Stimulated activated CD4-positive, alpha-beta T cell treated with anti-CD3 and anti-CD28 coated beads, TNF-alpha, amount 100 ng/mL, for 1 hour (primary cell): ENCODE data around the gene PELI1.

Experiments used
- DNase-seq, 3 donors: peaks; one replicate each; pipeline ENCODE4 v3.0.0-alpha.2; 2020; ENCODE audit warnings: low read depth in 3 of 3, low spot score in 1 of 3

Gene PELI1

GRCh38 chr2:64144057-64145013 is at the start of gene PELI1:
PELI1 (minus strand) TSS chr2:64144420; CDS start chr2:64108310, 36,110 bp downstream.
- peak; percentile 85 to 91 (median 86) for DNase-seq

DNA sequence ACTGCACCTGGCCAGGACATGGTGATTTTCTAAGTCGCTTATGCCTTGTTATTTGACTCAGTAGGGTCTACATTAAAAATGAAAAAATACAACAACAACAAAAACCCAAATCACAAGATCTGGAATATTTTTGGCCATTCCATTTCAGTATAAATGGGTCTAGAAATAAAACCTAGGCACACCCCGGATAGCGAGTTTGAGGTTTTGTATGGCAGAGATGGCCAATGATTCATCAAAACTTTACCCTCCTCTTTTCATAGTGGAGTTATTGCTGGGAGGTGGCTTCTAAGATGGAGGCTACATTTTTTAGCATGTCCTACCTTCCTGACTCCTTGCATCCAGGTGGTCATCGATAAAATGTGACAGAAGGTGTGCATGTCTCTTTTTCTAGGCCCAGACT is 49.3 kb upstream of the PELI1 start:
- no peak for DNase-seq

DNA sequence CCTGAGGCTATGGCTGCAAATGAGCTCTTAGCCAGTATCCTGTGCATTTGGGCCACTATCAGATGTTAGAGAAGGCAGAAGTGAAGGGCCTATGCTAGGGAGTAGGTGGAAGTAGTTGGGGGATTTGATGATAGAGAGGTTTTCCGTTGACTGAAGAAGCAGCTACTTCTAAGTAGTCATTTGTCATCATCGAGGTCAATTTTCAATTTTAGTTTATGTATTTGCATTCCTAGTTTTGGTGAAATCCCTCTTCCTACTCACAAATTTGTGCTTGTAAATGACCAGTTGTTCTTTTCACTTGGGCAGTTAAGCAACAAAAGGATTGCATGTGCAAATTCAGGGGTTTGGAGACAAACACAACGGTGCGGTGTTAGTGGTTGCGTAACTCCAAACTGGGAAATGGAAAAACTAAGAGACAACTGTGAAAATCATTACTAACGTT is 48.5 kb upstream of the PELI1 start:
- no peak for DNase-seq

DNA sequence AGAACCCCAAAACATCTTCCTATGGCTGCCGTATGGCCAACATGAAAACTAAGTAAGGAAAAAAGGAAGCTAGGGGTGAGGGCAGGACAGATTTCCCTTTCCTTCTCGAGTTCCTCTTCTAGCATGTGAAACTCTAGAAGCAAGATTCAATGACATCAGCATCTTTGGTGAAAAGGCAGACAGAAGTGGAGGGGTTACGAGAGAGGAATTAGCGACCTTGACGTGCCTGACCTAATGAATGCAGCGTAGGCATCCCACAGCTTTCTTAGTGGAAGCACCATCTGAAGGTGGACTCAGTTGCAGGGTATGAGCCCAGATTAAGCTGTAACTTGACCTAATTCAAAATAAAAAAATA is 47.9 kb upstream of the PELI1 start:
- no peak for DNase-seq

GRCh38 chr2:64189586-64189985 is 45.4 kb upstream of the PELI1 start:
- no peak for DNase-seq

DNA sequence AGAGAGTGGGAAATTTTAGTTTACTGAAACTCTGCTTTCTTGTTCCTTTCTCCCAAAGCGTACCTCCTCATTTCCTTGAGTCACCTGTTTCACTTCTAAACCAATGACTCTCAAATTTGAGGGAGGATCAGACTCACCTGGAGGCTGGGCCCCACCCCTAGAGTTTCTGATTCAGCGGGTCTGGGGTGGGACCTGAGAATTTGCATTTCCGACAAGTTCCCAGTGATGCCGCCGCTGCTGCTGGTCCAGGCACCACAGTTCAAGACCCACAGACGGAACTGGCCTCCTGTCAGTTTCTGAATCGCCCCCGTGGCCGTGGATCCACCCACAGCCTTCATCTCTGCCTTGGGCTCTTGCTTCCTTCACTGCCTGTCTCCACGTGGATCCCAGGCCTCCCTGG is 44.9 kb upstream of the PELI1 start:
- no peak for DNase-seq

- no peak for DNase-seq
Observed at GRCh38 chr2:64186699-64187605, 42.7 kb upstream of the PELI1 start.

DNA sequence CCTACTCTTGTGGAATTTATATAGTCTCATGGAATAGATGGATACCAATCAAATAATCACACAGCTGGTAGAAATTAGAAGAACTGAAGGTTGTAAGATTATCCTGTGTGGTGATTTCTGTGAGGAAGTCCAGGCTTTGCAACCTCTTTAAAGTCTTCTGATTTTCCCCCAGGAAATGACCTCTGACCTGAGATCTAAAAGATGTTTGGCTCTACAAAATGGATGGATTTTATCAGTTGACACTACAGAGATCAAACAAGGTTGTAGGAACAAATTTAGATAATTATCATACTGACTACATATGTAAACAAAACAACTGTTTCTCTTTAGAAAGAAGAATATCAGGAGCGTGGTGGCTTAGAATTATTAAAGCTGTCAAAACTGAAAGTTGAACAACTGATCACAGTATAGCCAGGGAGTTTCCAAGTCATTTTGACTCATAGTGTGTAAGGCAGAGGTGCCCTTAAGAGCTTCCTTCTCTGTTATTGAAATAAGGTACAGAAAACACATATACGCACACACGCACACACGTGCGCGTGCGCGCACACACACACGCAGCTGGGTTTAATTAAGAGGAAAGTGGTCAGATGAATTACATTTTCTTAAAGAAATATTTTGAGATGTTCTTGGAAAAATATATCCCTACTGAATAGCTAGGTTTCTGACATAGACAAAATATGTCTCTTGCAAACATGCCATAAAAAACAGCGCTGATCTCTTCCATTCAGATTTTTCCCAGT is 35.5 kb upstream of the PELI1 start:
- no peak for DNase-seq

DNA sequence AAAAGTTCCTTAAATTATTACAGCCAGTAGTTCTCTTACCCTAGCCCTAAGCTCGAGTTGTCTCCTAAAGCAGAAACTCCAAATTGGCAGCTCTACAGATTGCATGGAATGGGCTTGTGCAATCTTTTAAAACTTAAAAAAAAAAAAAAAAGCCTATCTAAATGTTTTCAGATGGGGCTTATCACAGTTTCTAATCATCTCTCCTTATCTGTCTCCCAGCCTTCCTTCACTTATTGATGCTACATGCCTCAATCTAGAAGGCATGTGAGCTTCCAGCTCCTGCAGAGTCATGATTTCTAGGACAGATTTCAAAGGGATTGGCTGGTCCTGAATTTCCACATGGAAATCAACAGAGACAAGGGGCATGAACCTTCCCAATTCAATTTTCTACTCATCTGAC is 33.1 kb upstream of the PELI1 start:
- DNase-seq, result no peak

DNA sequence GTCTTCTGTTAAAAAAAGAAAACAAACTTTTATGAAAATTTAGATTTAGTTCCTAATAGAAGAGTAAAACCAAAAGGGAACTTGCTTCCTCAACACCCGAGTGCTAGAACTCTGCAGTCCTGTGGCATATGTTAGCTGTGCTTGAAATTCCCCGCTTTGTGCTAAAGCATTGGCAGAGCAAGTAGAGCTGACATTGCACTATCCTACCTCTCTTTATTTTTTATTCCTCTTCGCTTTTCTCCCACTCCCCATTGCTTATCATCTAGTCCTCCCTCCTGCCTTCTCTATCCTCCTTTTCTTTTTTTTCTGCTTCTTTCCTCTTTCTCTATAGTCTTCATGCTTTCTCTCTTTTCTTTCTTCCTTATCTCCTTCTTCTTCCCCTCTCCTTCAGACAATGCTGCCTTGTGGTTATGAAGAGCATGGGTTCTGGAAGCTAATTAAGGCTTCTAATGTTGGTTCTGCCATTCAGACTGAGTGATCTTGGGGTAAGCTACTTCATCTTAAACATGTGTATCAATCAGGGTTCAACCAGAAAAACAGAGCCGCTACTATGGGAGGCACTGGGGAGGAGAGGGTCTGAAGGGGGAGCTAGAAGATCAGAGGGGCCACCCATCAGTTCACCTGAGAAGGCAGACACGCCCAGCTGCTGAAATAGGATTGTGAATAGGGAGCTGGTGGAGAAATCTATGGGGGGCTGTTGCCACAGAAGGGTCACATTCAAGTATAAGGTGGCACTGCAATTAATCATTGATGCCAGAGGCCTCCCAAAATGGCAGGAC is 31.4 kb upstream of the PELI1 start:
- no peak for DNase-seq

- no peak for DNase-seq
Observed at GRCh38 chr2:64173156-64174135, 29.2 kb upstream of the PELI1 start.

DNA sequence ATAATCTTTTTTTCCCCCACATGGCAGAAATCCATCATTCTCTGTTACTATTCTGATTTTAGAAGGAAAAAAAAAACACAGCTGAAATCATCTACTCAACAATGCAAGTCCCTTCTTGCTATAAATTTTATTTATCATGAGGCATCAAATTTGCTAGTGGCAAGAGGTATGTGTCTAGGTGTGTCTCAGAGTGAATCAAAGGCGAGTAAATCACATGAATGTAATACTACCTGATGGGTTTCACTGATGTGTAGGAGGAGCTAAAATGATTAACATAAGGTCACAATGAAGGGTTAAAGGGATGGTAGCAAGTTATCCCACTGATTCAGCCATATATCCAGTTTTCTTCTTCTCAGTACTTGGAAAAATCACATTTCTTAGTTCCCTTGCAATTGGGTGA is 24.5 kb upstream of the PELI1 start:
- no peak for DNase-seq

DNA sequence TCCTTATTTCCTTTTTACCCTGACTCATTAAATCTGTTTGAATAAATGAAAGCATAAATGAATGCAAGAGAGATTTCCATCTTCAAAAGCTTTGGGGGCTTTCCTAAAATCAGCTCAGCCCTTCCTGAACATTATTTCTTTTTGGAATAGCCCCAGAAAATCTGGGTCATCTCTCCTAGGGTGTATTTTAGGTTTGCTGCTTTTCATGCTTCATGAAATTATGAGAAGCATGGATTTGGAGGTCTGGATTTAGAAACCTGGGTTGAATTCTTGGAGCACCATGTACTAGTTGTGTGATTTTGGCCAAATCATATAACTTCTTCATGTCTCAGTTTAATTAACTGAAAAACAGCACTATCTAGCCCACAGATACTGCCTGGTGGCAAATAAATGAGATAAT is 24.0 kb upstream of the PELI1 start:
- DNase-seq, result no peak

- DNase-seq, result no peak
Observed at GRCh38 chr2:64166637-64167420, 22.6 kb upstream of the PELI1 start.

GRCh38 chr2:64166212-64166611 is 22.0 kb upstream of the PELI1 start:
- DNase-seq, result no peak

DNA sequence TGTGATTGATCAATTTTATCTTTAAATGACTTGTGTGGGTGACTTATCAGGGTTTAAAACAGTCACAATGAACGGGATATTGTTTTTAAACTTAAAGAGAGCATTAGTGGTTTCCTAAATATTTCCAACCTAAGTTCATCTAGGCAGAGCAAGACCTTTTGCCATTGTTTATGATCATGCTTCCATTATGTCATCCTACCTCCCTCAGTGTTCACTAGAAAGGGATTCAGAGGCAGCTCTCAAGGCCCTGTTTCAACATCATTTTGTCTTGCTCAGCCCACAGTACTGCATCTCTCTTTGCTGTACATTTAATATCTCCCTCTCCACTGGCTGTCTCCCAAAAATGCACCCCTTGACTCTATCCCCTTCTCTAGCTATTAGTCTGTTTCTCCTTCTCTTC is 21.5 kb upstream of the PELI1 start:
- DNase-seq, result no peak

- no peak for DNase-seq
Observed at GRCh38 chr2:64164629-64165028, 20.4 kb upstream of the PELI1 start.

DNA sequence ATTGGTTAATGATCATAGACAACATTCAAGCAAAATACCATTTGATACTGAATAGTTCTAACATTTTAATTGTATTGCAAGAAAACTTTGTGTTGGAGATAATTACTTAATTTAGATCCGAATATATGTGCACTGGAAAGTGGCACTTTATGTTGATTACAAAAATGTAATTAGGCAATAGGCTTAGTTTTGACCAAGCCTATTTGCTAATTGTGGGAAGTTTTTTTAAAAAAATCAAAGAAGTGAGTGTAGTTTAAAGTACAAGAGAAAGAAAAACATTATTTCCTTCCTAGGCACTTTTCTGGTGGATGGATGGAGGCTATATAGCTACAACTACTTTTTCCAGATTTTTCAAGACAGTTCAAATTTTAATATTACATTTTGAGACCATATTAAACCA is 18.3 kb upstream of the PELI1 start:
- DNase-seq, result no peak

DNA sequence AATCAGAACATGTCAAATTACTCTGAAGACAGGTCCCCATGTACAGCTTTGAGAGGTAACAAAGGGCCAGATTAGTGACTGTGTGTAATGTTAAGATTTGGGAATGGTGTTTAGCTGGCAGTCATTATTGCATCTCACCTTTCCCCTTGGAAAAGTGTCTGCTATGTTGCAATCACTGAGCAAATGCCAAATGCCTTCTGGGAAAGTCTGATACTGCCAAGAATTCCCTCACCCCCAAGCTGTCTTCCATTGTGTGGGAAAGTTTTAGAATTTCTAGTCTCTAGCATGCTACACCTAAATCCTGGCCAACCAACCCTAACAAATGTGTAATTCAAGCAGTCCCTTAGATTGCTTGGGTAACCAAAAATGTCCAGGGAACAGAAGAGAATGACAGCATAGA is 13.6 kb upstream of the PELI1 start:
- DNase-seq, result no peak
